ENCODE data around the gene EGFL6.
A peak's percentile ranks its signal among the peaks of the same experiment; 100 is the strongest.
"Not testable (repeated sequence)": the region's sequence is repeated elsewhere in the genome, so short reads cannot be mapped to it uniquely, and the experiment has no call there.

The EGFL6 gene

DNA sequence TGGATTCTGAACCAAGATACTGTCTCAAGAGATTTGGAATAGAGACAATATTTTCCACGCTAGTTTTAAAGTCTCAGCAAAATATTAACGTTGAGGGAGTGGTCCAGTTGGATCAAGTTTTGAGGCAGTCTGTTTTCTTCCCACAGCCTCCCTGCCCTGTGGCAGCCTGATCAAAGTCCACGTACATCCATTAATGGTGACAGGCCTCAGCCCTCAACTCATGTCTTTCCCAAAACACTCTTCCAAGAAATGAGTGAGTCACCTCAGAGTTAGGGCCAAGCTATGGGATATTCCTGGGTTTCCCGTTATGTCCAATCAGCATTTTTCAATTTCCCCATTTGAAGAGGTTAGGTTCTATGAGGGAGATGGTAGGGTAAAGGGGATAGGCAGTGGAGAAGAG is 28.5 kb downstream of the EGFL6 start:
- DNase-seq, result peak; percentile 31

- no peak for DNase-seq
Observed at GRCh38 chrX:13598877-13599276, 29.5 kb downstream of the EGFL6 start.

GRCh38 chrX:13599491-13599890 is 30.1 kb downstream of the EGFL6 start:
- no peak for DNase-seq

DNA sequence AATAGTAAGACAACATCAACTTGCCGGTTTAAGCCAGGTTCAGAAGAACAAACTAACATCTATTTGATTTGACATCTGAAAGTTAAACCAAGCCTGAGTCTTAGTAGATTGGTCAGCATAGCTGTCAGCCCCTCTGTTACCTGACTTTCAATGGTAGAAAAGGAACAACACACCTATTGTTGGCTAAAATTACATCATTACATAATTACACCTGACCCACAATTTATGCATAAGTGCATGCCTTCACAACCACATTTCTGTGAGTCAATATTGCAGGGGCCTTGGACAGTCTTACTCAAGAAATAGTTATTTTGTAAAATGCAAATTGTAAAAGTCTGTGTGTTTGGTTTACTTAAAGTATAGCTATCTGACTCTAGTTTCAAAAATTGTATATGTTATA is 36.2 kb downstream of the EGFL6 start:
- no peak for DNase-seq

DNA sequence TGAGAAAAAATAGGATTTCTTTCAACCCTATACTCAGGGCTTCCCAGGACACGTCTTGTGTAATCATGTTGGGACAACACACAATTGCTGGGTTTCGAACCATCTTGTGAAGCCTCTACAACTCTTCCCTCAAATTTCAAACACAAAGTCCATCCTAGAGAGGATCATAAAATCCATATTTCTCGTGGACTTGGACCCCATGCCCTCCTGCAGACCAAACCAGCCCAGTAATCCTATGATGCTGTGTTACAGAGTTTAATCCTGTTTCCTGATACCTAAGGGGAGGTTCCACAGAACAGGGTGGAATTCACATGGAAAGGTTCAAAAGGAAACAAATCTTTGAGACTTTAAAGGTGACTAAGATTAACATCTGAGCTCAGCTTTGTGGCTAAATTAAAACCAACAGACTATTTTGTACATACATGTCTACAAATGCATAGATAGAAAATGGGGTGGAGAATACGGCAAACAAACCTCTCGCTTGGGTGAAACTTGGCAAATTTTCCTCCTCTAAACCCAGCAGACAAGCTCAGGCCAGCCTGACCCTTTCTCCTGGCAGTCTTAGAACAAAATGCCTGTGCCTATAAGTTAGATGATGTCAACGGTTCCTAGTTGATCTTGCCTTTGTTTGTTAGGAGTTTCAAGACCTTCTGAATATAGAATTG is 38.1 kb downstream of the EGFL6 start:
- DNase-seq, result no peak

- no peak for DNase-seq
Observed at GRCh38 chrX:13607996-13608365, 38.6 kb downstream of the EGFL6 start.

- no peak for DNase-seq
Observed at GRCh38 chrX:13614154-13614553, 44.8 kb downstream of the EGFL6 start.

- no peak for DNase-seq
Observed at GRCh38 chrX:13620207-13620606, 50.8 kb downstream of the EGFL6 start.

DNA sequence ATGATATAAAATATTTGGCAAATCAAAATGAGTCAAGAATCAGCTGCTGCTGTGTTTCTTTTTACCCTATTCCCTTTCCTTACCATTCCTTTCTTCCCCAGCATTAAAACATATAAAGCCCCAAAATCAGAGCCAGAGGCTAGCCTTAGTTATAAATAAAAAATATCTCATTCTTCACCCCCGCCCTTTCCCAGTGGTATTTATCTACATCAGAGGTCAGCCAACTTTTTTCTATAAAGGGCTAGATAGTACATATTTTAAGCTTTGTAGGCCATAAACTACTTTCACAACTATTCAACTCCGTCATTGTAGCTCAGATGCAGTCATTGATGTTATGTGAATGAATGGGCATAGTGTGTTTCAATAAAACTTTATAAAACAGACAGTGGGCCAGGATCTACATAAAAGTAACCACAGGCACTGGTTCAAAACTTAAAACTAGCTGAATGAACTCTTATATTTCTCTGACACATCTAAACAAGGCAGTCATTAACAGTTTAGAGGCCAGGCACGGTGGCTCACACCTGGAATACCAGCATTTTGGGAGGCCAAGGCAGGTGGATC is 53.1 kb downstream of the EGFL6 start:
- no peak for DNase-seq

- DNase-seq, result no peak
Observed at GRCh38 chrX:13627306-13627705, 57.9 kb downstream of the EGFL6 start.

- DNase-seq, result not testable (repeated sequence)
Observed at GRCh38 chrX:13637224-13637623, 67.8 kb downstream of the EGFL6 start.

- DNase-seq, result no peak
Observed at GRCh38 chrX:13638021-13638420, 68.6 kb downstream of the EGFL6 start.

- DNase-seq, result no peak
Observed at GRCh38 chrX:13638826-13639225, 69.4 kb downstream of the EGFL6 start.

- not testable (repeated sequence) for DNase-seq
Observed at GRCh38 chrX:13641684-13642083, 72.3 kb downstream of the EGFL6 start.

DNA sequence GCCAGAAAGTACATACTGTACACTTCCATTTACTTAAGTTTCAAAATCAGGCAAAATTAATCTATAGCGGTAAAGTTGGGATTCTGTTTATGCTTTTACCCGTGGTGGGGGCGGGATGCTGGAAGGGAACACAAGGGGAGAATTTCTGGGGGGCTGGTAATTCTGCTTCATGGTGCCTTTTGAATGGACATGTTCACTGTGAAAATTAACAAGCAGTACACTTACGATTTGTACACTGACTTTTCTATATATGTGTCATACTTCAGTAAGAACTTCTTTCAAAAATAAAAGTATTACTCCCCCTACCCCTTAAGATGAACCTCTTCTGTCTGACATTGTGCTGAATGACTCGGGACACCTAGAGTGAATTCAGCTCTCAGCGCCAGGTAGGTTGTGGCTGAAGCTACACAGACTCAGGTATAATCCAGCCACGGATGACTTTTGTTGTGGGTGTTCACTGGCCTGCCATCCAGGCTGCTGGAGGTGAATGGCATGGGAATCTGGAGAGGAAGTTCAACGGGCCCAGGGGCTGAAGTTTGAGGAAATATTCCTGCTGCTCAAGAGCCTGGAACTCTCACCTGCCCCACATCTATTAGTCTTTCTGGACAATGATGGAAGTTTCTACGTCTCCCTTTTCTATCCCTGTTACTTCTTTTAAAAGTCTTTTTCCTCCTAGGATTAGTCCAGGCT is 76.2 kb downstream of the EGFL6 start:
- no peak for DNase-seq

DNA sequence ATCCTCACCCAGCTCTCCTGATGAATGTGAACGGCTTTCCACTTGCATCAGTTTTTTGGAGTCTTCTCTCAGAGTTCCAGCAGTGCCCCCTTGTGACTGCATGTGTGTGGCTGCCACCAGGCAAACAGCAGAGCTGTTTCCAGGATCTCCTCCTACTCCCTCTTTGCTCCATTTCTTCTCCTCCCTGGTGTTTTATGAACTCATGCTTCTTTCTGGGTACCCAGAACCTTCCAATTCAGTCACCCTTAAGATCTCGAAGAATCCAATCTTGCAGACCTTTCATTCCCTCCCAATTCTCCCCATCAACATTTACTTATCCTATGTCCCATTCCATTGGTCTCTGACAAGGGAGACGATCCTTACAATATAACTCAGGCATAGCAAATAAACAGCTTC is 76.8 kb downstream of the EGFL6 start:
- DNase-seq, result peak; percentile 69

DNA sequence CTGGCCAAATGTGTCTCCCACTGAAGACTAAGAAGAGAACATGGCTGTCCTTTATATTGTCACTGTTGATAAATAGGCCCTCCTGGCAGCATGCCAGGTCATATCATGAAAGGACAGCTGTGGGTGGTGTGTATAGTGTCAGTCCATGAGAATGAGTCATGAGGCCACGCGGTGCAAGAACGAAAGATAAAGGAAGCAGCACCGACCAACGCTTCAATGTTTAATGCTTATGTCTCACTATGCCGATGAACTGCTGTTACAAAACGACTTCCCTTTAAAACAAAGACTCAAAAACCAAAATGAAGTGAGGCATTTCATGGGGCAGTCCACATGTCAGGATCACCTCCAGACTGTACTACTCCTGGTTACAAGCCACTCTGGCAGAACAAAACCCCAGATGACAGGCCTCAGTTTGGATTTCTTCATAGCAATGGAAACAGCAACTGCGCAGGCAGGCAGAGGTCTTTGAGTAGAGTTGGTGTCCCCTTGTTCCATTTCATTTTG is 78.4 kb downstream of the EGFL6 start:
- DNase-seq, result peak; percentile 60

- not testable (repeated sequence) for DNase-seq
Observed at GRCh38 chrX:13648336-13648735, 78.9 kb downstream of the EGFL6 start.

DNA sequence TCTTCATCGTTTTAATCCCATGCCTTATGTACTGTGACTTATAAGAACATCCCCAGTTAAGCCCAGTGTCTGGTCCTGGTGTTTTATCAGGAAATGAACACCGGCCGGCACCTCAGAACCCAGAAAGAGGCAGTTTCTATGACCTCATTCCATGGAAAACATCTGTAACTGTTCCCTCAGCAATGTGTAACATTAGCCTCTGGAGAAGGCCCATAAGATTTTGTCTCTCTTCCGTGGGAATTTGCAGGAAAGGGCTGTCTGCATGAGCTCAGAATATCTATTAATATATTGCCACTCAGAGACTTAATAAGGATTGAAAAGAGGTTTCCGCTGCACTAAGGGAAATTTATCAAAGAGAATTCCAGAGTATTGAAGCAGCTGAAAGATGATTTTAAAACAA is 80.4 kb downstream of the EGFL6 start:
- DNase-seq, result peak; percentile 76

DNA sequence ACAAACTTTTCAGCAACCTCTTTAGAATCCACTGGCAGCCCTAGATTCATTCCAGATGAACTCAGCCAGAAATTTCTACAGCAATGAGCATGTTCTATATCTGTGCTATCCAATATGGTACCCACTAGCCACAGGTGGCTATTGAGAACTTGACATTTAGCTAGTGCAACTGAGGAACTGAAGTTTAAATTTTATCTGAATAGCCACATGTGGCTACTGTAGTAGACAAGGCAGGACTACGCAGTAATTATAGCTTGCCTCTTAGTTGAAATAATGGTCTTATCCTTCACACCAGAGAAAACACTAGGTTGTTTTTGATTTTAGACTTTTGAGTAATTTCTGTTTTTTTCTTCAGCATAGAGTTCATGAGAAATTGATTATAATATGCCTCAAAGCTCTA is 80.9 kb downstream of the EGFL6 start:
- DNase-seq, result no peak

- DNase-seq, result no peak
Observed at GRCh38 chrX:13651150-13651549, 81.7 kb downstream of the EGFL6 start.

DNA sequence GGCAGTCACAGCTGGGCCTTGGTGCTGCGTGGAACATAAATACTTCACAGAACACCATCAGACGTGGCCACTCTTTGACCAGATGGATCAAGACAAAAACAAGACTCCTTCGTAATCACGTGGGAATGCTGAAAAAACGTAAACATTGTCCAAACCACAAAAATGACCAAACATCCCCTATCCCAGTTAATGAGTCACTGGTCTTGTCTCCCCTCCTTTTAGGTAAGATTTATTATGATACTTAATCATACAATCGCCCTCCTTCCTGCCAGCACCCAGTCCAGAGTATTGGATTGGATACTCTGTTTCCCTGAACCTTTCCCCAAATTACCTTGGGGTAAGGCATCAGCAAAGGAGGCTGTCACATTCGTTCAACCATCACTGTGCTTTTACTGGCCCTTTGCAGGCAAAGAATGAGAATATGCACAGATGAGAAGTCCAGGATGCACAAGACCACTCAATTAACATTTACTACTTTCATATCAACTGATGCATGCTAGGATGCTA is 82.9 kb downstream of the EGFL6 start:
- peak; percentile 91 for DNase-seq

- peak; percentile 98 for DNase-seq
Observed at GRCh38 chrX:13652850-13653693, 83.7 kb downstream of the EGFL6 start, which contains the start of gene TCEANC. TCEANC (plus strand) TSS chrX:13653141; CDS start chrX:13662509, 9,368 bp downstream.
